ENCODE data around the gene LRRC4B.

The LRRC4B gene

DNA sequence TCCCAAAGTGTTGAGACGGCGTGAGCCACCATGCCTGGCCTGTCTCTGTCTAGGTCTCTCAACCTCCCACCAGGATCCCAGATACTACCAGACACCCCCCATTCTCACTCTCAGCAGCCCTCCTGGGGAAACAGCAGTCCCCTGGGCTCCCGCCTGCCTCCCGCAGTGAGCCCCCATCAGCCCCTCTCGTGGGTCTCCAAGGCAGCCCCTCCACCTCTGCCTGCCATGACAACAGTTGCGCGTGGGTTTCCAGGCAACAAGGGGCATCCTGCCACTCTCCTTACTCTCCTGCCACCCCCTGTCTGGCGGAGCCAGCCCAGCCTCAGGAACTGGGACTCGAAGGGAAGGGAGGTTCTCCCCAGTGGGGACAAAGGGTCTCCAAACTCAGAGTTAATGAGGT, 5.2 kb downstream of the LRRC4B start:
- DNase-seq (ENCODE audit: insufficient read length, low spot score) = no peak
- no peak for FAIRE-seq
- TF ChIP-seq POLR2A (IDR thresholded peaks at IDR 0.05; ENCODE audit: low read depth, low read length) = no peak

DNA sequence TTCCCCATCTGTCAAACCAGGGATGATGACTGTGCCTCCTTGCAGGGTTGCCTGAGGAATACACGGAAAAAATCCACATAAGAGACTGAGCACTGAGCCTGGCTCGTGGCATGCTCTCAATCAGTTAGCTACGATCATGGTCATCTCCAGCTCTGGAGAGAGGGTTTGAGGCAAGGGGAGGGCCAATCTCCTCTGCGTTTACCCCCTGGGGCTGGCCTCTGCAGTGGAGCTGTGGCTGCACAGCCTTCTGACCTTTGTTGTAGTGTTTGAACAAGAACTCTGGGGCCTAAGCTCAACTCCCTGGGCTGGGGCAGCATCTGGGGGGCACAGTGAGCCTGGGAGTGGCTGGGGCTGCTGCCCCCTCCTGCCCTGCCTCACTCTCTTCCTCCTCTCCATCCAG, 5.9 kb downstream of the LRRC4B start:
- no peak for DNase-seq (ENCODE audit: insufficient read length, low spot score)
- TF ChIP-seq POLR2A (IDR thresholded peaks at IDR 0.05; ENCODE audit: low read depth, low read length) = no peak
- no peak for FAIRE-seq

DNA sequence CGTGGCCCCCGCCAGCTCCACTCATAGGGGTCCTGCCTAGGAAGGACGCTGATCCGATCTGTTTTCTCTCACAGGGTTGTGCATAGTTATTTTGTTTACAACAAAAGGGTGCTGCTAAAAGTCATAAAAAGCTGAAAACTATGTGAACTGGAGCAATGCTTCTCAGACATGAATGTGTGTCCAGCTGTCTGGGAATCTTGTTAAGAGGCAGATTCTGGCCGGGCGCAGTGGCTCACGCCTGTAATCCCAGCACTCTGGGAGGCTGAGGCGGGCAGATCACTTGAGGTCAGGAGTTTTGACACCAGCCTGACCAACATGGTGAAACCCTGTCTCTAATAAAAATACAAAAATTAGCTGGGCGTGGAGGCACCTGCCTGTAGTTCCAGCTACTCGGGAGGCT, 8.6 kb downstream of the LRRC4B start:
- no peak for FAIRE-seq
- TF ChIP-seq POLR2A (IDR thresholded peaks at IDR 0.05; ENCODE audit: low read depth, low read length) = no peak
- DNase-seq (ENCODE audit: insufficient read length, low spot score) = no peak

DNA sequence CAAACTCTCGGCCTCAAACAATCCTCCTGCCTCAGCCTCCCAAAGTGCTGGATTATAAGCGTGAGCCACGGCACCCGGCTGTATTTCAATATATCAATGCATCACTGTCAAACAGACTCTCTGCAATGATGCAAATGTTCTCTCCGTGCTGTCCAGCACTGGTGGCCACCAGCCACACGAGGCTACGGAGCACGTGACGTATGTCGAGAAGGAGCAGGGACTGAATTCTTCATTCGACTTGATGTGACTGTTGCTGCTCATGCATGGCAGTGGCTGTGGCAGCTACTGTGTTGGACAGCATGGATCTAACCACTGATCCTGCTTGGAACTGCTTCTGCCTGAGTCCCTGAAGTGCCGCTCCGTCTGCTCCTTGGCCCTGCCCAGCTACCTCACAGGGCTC, 9.8 kb downstream of the LRRC4B start:
- no peak for TF ChIP-seq POLR2A (IDR thresholded peaks at IDR 0.05; ENCODE audit: low read depth, low read length)
- no peak for FAIRE-seq
- no peak for DNase-seq (ENCODE audit: insufficient read length, low spot score)

DNA sequence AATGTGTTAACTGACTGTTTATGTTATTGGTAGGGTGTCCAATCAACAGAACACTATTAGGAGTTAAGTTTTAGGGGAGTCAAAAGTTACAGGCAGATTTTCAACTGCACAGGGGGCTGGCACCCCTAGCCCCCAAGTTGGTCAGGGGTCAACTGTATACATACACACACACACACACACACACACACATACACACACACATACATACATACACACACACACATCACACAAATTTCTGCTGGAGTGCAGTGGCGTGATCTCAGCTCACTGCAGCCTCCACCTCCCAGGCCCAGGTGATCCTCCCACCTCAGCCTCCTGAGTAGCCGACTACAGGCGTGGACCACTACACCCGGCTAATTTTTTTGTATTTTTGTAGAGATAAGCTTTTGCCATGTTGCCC, 10.2 kb downstream of the LRRC4B start:
- no peak for TF ChIP-seq POLR2A (IDR thresholded peaks at IDR 0.05; ENCODE audit: low read depth, low read length)
- FAIRE-seq (no peak), DNase-seq (ENCODE audit: insufficient read length, low spot score) (no peak)

DNA sequence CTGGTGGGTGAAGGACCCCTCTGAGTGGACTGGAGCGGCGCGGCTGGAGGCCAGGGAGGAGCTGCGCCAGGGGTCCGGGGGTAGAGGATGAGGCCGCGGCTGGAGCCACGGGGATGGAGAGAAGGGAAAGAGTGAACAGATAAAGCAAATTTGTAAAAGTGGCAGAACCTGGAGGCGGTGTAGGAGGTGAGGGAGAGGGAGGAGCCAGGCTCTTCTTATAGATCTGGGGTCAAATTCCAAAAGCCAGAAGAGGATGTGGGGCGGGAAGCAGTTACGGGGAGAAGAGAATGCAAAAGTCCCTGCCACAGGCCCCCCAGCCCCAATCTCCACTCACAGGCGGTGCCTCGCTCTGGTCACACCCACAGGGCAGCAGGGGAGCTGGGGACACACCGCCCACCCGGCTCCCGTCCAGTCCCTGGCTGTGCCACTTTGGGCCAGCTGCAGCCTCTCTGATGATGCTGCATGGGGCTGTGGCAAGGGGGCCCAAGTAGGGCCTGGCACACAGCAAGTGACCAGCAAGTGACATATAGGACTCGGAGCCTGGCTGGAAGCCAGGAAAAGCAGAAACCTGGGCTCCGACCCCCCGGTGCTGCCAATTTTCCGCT, 11.1 kb downstream of the LRRC4B start:
- no peak for TF ChIP-seq POLR2A (IDR thresholded peaks at IDR 0.05; ENCODE audit: low read depth, low read length)
- DNase-seq (ENCODE audit: insufficient read length, low spot score) = no peak
- no peak for FAIRE-seq

DNA sequence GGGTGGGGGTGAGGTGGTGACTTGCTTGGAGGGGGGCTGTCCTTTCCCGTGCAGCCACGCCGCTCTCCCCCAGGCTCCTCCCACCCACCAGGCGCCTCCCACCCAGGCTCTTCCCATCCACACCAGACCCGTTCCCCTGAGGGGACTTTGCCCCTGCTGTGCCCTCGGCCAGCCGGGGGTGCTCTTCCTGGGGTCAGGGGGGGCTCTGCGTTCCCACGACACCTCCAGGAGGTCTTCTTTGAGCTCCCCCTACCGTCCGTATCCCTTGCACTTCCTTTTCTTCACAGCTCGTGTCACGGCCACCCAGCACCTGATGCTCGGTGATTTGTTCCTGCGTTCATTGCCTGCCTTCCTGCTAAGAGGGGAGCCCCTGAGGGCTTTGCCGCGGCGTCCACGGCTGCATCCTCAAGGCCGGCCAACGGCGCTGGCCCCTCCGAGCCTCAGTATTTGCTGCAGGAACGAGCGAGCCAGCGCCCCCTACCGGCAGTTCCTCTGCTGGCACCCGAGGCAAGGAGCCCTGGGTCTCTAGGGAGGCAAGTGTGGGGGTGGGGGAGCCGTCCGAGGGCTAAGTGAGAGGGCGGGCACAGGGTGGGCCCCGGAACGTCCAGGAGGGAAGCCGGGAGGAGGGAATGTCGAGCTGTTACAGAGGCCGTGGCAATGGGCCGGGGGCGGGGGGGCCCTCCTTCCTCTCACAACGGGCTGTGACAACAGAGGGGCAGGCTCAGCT, 11.8 kb downstream of the LRRC4B start:
- DNase-seq (ENCODE audit: insufficient read length, low spot score) (peak; percentile 99), FAIRE-seq (no peak)
- no peak for TF ChIP-seq POLR2A (IDR thresholded peaks at IDR 0.05; ENCODE audit: low read depth, low read length)

DNA sequence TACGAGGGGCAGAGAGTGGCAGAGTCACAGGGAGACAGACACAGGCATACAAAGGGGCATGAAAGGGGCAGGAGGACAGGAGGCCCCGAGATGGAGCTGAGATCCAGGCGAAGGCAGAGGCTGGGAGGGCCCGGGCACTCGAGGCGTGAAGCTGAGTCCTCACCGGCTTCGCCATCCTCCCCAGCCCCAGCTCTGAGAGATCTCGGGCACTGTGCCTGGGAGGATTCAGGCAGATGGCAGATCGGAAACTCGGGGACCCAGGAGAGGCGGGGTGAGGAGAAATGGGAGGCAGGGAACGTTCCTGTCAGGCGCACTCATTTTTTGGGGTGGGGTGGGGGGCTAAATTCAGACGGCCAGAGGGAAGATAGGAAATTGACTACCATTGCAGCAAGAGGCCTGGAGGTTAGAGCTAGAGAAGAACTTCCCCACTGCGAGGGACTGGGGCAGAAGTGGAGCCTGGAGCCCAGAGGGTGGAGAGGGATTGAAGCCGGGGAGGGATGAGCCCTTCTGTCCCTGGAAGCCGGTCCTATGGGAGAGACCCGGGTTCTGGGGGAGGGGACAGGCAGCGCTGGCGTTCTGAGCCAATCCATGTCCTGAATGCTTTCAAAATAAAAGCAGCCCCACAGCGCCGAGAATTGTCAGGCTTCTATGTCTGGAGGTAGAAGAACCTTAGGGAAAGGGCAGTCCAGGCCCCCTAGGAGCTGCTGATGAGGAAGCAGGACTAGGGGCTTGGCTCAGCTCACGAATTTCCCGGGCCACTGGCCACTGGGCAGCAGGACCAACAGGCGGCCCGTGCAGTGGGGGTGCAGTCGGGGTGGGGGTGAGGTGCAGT, 12.6 kb downstream of the LRRC4B start:
- no peak for DNase-seq (ENCODE audit: insufficient read length, low spot score)
- no peak for FAIRE-seq

DNA sequence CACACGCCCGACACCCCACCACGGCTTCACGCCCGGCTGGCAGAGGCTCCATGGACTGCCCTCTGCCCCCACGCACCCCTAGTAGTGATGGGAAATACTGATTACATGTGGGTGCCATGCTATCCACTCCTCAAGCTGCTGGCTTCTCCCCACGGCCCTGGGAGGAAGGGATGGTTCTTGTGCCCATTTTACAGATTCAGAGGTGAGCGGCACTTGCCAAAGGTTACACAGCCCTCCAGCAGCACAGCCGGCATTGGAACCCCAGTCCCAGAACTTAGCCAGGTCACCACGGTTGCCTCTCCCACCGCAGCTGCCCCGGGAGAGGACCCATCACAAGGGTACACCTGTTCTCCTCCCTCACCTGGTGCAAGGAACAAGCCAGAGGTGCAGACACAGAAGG, 13.2 kb downstream of the LRRC4B start:
- DNase-seq (ENCODE audit: insufficient read length, low spot score) = no peak
- no peak for TF ChIP-seq POLR2A (IDR thresholded peaks at IDR 0.05; ENCODE audit: low read depth, low read length)
- no peak for FAIRE-seq

More for the DNA sequence above, 12.6 kb downstream of the LRRC4B start:
- TF ChIP-seq POLR2A (IDR thresholded peaks at IDR 0.05; ENCODE audit: low read depth, low read length) = no peak

DNA sequence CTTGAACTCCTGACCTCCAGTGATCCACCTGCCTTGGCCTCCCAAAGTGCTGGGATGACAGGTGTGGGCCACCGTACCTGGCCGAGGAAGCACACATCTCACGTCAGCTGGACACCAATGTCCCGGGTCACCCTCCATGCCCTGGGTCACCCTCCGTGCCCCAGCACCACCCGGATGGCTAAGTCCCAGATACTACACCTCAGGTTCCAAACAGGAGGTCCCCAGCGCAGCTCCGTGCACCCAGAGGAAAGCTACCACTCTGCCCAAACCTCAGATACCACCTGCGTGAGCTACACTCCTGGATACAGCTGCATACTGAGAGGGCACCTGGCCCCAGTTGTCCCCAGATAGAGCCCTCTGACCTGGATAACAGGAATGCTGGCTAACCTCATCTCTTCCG, 14.0 kb downstream of the LRRC4B start:
- no peak for TF ChIP-seq POLR2A (IDR thresholded peaks at IDR 0.05; ENCODE audit: low read depth, low read length)
- FAIRE-seq (no peak), DNase-seq (ENCODE audit: insufficient read length, low spot score) (no peak)

DNA sequence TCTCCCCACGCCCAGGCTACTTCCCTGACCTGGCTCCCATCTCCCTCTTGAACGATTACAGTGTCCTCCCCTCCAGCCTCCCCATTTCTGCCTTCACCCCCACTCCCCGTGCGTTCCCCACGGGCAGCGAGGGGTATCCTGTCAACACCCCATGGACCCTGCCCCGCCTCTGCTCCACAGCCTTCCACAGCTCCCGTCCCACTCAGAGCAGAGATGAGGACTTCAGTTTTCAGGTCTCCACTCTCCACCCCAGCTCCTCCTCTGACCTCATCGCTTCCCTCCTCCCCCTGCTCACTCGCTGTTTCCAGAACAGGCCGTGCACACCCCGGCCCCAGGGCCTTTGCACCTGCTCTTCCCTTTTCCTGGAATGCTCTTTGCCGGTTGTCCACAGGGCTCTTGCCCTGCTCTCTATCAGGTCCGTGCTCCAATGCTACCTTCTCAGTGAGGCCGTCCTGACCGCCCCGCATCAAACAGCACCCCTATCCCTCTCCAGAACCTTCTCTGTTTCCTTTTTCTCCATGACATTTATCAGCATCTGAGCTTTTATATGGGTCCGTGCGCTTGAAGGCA, 15.0 kb downstream of the LRRC4B start:
- no peak for FAIRE-seq
- TF ChIP-seq POLR2A (IDR thresholded peaks at IDR 0.05; ENCODE audit: low read depth, low read length) = no peak
- DNase-seq (ENCODE audit: insufficient read length, low spot score) = no peak

DNA sequence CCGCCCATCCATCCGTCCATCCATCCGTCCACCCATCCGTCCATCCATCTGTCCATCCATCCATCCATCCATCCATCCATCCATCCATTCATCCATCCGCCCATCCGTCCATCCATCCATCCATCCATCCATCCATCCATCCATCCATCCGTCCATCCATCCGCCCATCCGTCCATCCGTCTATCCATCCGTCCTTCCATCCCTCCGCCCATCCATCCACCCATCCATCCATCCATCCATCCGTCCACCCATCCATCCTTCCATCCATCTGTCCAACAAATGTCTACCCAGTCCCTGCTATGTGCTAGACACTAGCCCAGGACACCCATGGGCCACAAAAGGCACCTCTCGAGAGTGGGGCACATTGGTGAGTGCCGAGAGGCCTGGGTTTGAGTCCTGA, 15.7 kb downstream of the LRRC4B start:
- no peak for TF ChIP-seq POLR2A (IDR thresholded peaks at IDR 0.05; ENCODE audit: low read depth, low read length)

DNA sequence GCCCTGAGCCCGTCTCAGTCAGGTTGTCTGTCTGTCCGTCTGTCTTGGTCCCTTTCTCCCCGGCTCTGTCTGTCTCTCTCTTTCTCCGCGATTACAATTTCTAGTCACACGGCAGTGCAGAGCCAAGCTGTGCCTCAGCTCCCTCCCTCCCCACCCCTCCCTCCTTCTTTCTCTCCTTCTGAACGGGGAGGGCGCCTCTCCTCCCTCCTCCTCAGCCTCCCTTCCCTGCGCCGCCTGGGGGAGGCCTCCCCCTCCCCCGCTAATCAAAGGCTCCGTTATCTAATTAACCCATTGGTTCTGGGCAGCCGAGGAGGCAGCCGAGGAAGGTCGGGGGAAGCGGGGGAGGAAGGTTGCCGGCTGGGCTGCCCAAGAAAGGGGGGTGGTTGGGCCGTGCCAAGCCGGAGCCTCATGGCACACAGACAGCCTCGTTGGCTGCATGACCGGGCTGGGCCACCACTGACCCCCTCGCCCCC, 16.5 kb downstream of the LRRC4B start:
- DNase-seq (ENCODE audit: insufficient read length, low spot score) = no peak
- no peak for FAIRE-seq
- TF ChIP-seq POLR2A (IDR thresholded peaks at IDR 0.05; ENCODE audit: low read depth, low read length) = no peak

More for the DNA sequence above, 15.7 kb downstream of the LRRC4B start:
- FAIRE-seq (no peak), DNase-seq (ENCODE audit: insufficient read length, low spot score) (no peak)
